Endodermal cell (in vitro differentiated cells): ENCODE results near the gene NDUFS6. TPM values are rescaled to one million over a fixed set of nuclear protein-coding genes. Genes with fewer than 3 reads are reported as not detected.

ENCODE experiments used
- DNase-seq: peaks from one replicate; pipeline ENCODE4 v3.0.0-alpha.2; 2017
- H3K27ac ChIP-seq: 2 replicates; pipeline ENCODE4 v1.5.1; 2013; ENCODE audit warnings: mild to moderate bottlenecking, low read depth, low read length, moderate library complexity
- H3K27me3 ChIP-seq: 2 replicates; pipeline ENCODE4 v1.6.1; 2013; ENCODE audit warnings: mild to moderate bottlenecking, low read length, moderate library complexity; ENCODE audit not compliant: insufficient read depth, control insufficient read depth, poor library complexity, severe bottlenecking
- H3K36me3 ChIP-seq: 2 replicates; pipeline ENCODE4 v1.7.0; 2013; ENCODE audit warnings: mild to moderate bottlenecking, low read length, moderate library complexity; ENCODE audit not compliant: control insufficient read depth, insufficient read depth
- H3K4me1 ChIP-seq: one replicate; pipeline ENCODE4 v1.7.0; 2013; ENCODE audit warnings: low read length; ENCODE audit not compliant: control insufficient read depth, insufficient read depth
- H3K4me3 ChIP-seq: 2 replicates; pipeline ENCODE4 v1.5.1; 2013; ENCODE audit warnings: mild to moderate bottlenecking, low read length, moderate library complexity
- H3K9ac ChIP-seq: 2 replicates; pipeline ENCODE4 v1.6.1; 2013; ENCODE audit warnings: mild to moderate bottlenecking, low read length, moderate library complexity; ENCODE audit not compliant: poor library complexity, severe bottlenecking; ENCODE audit errors: extremely low read depth
- H3K9me3 ChIP-seq: 2 replicates; pipeline ENCODE4 v1.6.1; 2013; ENCODE audit warnings: mild to moderate bottlenecking, low read length, moderate library complexity; ENCODE audit not compliant: control insufficient read depth
- H3K27ac Mint-ChIP-seq: 2 replicates; pipeline ENCODE4 v1.8.0; 2020; ENCODE audit warnings: mixed read lengths
- H3K27me3 Mint-ChIP-seq: 2 replicates; pipeline ENCODE4 v1.8.0; 2021; ENCODE audit warnings: mild to moderate bottlenecking, mixed read lengths; ENCODE audit not compliant: insufficient read depth
- H3K36me3 Mint-ChIP-seq: 2 replicates; pipeline ENCODE4 v1.8.0; 2020; ENCODE audit warnings: low read depth, mixed read lengths
- H3K4me1 Mint-ChIP-seq: 2 replicates; pipeline ENCODE4 v1.8.0; 2020; ENCODE audit warnings: mixed read lengths
- H3K4me3 Mint-ChIP-seq: 2 replicates; pipeline ENCODE4 v1.8.0; 2020; ENCODE audit warnings: mild to moderate bottlenecking, moderate library complexity, mixed read lengths
- H3K9me3 Mint-ChIP-seq: 2 replicates; pipeline ENCODE4 v1.8.0; 2020; ENCODE audit warnings: mild to moderate bottlenecking, mixed read lengths
- WGBS, 2 experiments: methylation state at CpG; one replicate each; pipeline versions ENCODE4 v1.1.5 to v1.1.7; 2013; ENCODE audit warnings: missing lambda C conversion rate in 2 of 2, mixed read lengths in 1 of 2; ENCODE audit not compliant: insufficient coverage in 1 of 2, insufficient read length in 1 of 2; 5-methylcytosine and 5-hydroxymethylcytosine counted together
- total RNA-seq, 2 donors: library from RNA; stranded (reverse); fragmentation: NEBNext Ultra II Directional in 1 of 2; extraction: Animal tissue kit (Norgen Biotek cat#: 25700) in 1 of 2; gene quantifications; 2 replicates in 1 of 2; 3 replicates in 1 of 2; pipeline ENCODE4 v1.2.1, GENCODE V29; 2021
- TF ChIP-seq, protein P1 (sequence below): fragments of 200-600 bp; sonication (generic); conservative IDR thresholded peaks from 2 replicates; pipeline ENCODE4 v1.5.0; 2021; ENCODE audit warnings: antibody characterized with exemption, mild to moderate bottlenecking

NDUFS6 gene
- total RNA-seq, 2 donors from 2014 or later = 47.9 to 65.2 TPM

DNA sequence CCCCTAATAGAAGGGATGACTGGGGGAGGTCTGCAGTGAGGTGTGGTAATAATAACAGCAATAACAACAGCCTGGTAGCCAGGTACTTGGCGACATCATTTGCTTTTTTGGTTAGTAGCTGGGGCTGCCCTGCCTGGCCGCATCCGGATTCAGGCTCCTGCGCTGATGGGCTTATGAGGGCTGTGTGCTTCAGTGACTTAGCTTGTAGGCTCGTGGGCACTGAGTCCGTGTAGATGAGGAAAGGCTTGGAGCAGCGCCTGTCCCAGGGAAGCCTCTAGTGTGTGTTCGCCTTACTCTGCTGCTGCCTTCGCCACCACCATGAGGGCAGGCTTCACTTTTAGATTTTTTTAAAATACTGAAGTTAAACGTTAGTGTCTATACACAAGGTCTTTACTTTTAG, 4.5 kb downstream of the NDUFS6 start:
- Histone ChIP-seq H3K9me3 (no peaks in the 10 kb centered on the region), H3K27me3 (no peaks in the 10 kb centered on the region), H3K9ac (no peak overlapping the region), H3K27ac (no peak overlapping the region), H3K4me1 (no peaks in the 10 kb centered on the region), H3K4me3 (no peak overlapping the region), H3K36me3 (peaks cover 76% of the 10 kb centered on the region)
- H3K27me3 Mint-ChIP-seq = no peaks in the 10 kb centered on the region
- peaks cover 68% of the 10 kb centered on the region for H3K36me3 Mint-ChIP-seq
- no peak for DNase-seq
- no peaks in the 10 kb centered on the region for H3K9me3 Mint-ChIP-seq
- no peak overlapping the region for H3K27ac Mint-ChIP-seq
- TF ChIP-seq, protein P1, sequence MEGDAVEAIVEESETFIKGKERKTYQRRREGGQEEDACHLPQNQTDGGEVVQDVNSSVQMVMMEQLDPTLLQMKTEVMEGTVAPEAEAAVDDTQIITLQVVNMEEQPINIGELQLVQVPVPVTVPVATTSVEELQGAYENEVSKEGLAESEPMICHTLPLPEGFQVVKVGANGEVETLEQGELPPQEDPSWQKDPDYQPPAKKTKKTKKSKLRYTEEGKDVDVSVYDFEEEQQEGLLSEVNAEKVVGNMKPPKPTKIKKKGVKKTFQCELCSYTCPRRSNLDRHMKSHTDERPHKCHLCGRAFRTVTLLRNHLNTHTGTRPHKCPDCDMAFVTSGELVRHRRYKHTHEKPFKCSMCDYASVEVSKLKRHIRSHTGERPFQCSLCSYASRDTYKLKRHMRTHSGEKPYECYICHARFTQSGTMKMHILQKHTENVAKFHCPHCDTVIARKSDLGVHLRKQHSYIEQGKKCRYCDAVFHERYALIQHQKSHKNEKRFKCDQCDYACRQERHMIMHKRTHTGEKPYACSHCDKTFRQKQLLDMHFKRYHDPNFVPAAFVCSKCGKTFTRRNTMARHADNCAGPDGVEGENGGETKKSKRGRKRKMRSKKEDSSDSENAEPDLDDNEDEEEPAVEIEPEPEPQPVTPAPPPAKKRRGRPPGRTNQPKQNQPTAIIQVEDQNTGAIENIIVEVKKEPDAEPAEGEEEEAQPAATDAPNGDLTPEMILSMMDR = no peak
- H3K4me3 Mint-ChIP-seq = no peak overlapping the region
- WGBS, 2 experiments = 93 to 96% methylated on average over 7 to 10 of the region's 10 CpGs
- peaks cover 3% of the 10 kb centered on the region for H3K4me1 Mint-ChIP-seq

DNA sequence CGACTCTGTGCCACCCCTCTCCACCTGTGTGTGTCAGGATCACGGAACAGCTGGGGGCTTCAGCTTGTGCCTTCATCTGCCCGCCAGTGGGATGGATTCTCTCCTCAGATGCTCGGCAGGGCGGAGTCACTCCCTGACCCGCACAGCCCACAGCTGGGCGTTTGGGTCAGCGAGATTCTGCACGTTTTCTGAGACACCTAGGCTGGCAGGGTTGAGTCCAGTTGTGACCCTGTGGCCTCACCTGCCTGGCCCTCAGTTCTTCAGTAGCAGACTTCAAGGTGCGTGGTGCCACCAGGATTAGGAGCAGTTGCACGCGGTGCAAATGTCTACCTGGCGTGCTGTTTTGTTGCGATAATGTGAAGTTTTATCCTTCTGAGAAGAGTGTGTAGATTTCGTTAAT, 5.0 kb downstream of the NDUFS6 start:
- H3K4me3 Mint-ChIP-seq = no peak overlapping the region
- peaks cover 72% of the 10 kb centered on the region for H3K36me3 Mint-ChIP-seq
- peaks cover 81% of the 10 kb centered on the region for H3K36me3 ChIP-seq

DNA sequence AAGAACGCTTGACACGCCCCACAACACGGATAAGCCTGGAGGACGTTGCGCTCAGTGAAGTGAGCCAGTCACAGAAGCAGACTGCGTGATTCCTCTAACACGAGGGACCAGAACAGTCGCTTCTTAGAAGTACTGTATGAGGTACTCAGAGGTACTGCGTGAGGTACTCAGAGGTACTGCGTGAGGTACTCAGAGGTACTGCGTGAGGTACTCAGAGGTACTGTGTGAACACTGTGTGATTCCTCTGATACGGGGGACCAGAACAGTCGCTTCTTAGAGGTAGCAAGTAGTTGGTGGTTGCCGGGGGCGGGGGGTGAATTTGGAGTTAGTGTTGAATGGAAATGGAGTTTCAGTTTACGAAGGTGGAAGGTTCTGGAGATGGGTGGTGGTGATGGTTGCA, 5.8 kb downstream of the NDUFS6 start:
- H3K4me3 Mint-ChIP-seq = no peak overlapping the region
- no peak overlapping the region for H3K4me3 ChIP-seq
- no peaks in the 10 kb centered on the region for H3K4me1 ChIP-seq
- no peak overlapping the region for H3K27ac ChIP-seq
- H3K9me3 ChIP-seq = no peaks in the 10 kb centered on the region
- H3K36me3 Mint-ChIP-seq = peaks cover 79% of the 10 kb centered on the region
- H3K27me3 ChIP-seq = no peaks in the 10 kb centered on the region
- peaks cover 2% of the 10 kb centered on the region for H3K4me1 Mint-ChIP-seq
- no peaks in the 10 kb centered on the region for H3K9me3 Mint-ChIP-seq
- H3K27ac Mint-ChIP-seq = peak overlapping the region; percentile 71
- DNase-seq = no peak
- WGBS, 2 experiments = 83 to 86% methylated on average over 14 to 16 of the region's 16 CpGs
- no peaks in the 10 kb centered on the region for H3K27me3 Mint-ChIP-seq
- no peak overlapping the region for H3K9ac ChIP-seq
- TF ChIP-seq, protein P1 = no peak
- peaks cover 89% of the 10 kb centered on the region for H3K36me3 ChIP-seq

More for the DNA sequence above, 5.0 kb downstream of the NDUFS6 start:
- DNase-seq = no peak
- Mint-ChIP-seq H3K4me1 (peaks cover 3% of the 10 kb centered on the region), H3K9me3 (no peaks in the 10 kb centered on the region), H3K27me3 (no peaks in the 10 kb centered on the region), H3K27ac (no peak overlapping the region)
- H3K27ac ChIP-seq = no peak overlapping the region
- no peak overlapping the region for H3K4me3 ChIP-seq
- 92 to 93% methylated on average over 8 to 15 of the region's 15 CpGs for WGBS, 2 experiments
- H3K9me3 ChIP-seq = no peaks in the 10 kb centered on the region
- TF ChIP-seq, protein P1 = no peak
- H3K9ac ChIP-seq = no peak overlapping the region
- H3K27me3 ChIP-seq = no peaks in the 10 kb centered on the region
- no peaks in the 10 kb centered on the region for H3K4me1 ChIP-seq
